GM19438 (cell line): ENCODE measurements around the gene EPS15.
"Not testable (repeated sequence)": the region's sequence is repeated elsewhere in the genome, so short reads cannot be mapped to it uniquely, and the experiment has no call there.

Experiments
- ATAC-seq: cut with Tn5 transposase; IDR thresholded peaks from one replicate; pipeline ENCODE4 v1.9.1; 2021; ENCODE audit warnings: low read depth; ENCODE audit not compliant: unreplicated experiment

EPS15 gene

DNA sequence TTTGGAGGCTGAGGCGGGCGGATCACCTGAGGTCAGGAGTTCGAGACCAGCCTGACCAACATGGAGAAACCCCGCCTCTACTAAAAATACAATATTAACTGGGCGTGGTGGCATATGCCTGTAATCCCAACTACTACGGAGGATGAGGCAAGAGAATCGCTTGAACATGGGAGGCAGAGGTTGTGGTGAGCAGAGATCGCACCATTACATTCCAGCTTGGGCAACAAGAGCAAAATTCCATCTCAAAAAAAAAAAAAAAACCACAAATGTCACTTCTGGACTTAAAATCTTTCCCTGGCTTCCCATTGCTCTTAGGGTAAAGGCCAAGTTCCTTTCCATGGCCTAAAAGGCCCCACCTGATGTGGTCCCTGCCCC, 194.1 kb downstream of the EPS15 start:
- ATAC-seq: not testable (repeated sequence)

DNA sequence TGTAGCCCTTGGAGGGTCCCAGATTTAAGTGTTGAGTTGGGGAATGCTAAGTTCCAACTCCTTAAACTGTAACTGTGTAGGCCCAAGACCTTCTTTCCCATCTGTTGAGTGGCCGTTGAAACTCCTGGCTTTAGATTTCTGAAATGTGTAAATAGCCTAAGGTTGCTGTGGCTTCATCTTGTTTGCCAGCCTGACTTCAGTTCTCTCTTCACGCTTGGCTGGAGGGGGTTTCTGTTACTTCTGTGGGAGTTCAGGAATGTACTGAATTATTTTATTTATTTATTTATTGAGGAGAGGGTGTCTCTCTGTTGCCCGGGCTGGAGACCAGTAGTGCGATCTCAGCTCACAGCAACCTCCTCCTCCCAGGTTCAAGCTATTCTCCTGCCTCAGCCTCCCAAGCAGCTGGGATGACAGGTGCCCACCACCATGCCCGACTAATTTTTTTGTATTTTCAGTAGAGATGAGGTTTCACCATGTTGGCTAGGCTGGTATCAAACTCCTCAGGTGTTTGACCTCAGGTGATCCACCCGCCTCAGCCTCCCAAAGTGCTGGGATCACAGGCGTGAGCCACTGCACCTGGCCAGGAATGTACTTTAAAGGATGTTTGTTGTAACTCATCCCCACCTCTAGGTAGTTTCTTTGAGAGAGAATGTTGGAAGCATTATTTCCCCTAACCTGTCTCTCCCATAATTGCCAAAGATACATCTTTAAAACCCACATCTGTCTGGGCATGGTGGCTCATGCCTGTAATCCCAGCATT, 194.6 kb downstream of the EPS15 start:
- ATAC-seq: no peak

DNA sequence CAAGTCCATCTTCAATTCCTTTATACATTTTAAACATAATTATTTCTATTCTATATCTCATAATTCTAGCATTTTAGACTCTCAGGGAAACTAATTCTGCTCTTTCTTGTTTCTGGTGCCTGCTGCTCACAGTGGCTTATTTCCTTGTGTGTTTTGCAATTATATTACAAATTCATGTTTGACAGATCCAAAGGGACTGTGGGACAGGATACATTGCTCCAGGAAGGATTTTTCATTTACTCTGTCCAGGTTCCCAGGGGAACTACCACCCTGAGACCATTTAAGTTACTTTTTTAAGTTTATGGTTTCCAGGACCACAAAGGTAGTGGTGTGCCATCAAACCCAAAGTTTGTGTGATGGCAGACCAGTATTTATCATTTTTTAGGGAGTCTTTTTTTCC, 195.3 kb downstream of the EPS15 start:
- no peak for ATAC-seq

DNA sequence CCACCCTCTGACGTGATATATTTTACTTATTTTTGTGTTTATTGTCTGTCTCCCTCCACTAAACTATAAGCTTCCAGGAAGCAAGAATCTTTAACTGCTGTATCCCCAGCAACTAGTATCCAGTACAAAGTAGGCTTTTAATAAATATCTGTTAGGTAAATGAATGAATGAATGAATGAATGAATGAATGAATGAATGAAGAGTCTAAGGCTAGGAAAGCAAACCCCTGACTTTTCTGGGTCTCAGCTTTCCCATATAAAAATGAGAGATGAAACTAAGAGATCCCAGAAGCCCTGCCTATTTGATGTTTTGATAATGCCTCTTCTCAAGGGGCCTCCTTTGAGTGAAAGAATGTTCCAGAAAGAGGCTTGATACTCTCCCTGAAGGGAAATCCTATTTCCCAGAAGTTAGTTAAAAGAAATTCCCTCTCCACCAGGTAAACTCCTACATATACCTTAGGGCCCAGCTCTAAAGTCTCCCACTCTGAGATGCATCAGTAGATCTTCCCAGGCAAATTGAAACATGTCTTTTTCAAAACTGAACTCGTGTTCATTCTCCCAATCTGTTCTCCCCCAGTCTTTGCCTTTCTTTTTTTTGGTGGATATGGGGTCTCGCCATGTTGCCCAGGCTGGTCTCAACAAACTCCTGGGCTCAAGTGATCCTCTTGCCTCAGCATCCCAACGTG, 196.5 kb downstream of the EPS15 start:
- no peak for ATAC-seq

DNA sequence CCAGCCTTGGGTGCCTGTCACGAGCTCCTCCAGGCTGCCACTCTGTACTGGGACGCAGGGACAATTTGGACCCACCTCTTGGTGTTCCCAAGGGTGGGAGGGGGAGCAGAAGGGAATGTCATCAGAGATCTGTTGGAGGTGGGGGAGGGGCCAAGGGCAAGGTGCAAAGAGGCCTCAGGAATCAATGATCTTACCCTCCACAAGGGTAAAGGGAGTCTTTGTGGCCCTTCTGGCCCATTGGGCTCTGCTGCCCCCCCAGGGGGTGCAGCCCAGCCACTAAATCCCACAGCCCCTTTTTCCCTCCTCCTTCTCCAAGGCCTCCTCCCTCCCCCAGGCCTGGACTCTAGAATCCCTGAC, 197.2 kb downstream of the EPS15 start:
- ATAC-seq: no peak

DNA sequence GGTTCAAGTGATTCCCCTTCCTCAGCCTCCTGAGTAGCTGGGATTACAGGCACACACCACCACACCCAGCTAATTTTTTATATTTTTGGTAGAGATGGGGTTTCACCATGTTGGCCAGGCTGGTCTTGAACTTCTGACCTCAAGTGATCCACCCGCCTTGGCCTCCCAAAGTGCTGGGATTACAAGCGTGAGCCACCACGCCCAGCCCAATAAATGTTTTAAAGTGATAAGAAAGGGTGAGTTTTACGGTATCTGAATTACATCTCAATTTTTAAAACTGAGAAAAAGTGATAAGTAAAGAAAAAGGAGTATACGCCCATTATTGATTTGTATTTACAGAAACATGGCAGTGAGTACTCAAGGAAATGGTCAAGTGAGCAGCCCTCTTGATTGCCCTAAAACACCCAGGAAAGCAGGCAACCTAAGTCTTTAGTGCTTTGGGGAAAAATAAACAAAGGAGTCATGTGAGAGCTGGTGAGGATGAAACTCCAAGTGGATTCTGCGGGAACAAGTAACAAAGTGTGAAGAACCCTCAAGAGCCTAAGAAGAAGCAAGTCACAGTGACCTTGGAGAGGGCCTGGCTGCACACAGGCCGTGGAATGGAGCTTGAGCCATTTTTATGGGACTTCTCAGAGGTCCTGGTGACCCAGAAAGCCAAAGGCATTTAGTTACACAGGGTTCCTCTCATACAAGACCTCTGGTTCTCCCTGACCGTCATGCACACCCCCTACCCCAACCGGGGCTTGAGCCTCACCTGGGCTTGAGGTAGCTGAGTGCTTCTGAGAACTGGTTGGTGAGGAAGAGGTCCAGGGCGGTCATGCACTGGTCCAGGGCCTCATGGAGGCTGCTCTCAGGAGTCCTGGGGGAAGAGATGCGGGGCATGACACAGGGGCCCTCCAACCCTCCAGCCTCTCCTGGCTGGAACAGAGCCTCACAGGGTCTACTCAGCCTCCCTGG, 197.8 kb downstream of the EPS15 start:
- no peak for ATAC-seq

DNA sequence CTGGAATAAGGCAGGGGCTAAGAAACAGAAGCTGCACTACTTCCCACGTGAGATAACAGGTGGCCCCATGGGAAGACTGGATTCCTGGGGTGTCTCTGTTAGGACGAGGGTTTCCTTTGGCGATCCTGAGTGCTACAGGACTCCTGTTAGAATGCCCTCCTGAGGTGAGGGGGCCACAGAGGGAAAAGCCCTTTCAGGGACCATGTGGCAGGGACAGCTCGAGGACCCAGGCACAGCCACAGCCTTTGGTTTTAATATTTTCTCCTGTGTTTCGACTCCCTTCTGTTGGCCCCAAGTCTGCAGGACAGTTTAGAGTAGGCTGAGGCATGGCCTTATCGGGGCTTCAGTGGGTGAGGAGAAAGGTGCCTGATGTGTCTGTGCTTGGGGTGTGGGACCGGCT, 201.3 kb downstream of the EPS15 start:
- no peak for ATAC-seq

DNA sequence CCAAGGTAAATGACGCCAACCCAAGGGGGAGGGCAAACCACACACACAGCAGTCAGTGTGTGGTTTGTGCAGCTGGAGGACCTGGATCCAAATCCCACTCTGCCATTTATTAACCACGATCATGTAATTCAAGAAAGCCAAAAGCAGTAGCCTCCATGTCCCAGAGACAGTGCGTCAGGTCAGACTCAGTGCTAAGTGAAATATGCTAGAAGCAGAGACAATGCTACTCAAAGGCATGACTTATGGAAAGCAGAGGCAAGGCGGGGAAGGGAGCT, 202.3 kb downstream of the EPS15 start:
- ATAC-seq: no peak

DNA sequence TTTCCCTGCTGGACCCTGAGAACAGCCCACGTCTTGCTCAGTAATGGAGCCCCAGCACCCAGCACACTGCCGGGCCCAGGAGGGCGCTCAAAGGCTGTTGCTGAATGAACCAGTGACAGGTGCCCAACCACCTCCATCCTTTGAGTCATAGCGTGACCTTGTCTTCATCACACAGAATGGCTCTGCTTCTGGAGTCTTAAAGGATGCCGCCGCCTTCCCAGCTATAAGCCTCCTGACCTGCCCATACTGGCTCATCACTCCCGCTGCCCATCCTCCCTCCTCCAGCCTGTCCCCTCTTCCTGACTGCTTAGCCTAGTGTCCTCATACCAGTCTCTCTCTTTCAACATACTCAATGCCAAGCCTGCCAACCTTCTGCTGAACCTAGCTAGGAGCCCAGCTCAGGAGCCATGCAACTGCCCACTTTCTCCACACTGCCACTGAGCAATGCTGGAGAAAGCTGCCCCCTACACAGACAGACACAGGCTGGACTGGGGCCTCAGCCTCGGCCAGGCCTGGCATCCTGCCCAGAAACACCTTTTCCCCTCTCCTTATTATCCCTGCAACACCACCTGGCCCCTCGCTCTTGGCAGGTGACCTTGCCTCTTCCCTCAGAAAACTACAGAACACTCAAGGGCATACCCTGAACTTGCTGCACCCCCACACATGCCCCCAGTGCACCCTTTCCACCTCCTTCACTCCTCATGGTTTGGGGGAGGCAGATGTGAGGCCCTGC, 202.8 kb downstream of the EPS15 start:
- ATAC-seq: no peak

DNA sequence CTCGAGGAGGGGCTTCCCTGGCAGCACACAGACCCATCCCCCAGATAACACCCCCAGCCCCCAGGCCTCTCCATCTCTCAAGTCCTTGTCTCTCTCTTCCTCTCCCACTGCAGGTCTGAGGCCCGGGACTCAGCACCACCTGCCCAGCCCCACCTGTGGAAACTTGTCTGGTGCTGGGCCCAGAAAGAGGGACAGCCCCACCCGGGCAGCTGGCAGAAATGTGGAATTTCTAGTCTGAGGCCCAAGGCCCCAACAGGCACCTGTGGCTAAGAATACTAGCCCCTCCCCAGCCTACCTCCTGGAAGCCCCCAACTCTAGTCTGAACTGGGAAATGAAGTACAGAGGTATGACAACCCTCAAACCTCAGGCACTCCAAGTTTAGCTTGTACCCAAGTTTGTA, 204.1 kb downstream of the EPS15 start:
- no peak for ATAC-seq

DNA sequence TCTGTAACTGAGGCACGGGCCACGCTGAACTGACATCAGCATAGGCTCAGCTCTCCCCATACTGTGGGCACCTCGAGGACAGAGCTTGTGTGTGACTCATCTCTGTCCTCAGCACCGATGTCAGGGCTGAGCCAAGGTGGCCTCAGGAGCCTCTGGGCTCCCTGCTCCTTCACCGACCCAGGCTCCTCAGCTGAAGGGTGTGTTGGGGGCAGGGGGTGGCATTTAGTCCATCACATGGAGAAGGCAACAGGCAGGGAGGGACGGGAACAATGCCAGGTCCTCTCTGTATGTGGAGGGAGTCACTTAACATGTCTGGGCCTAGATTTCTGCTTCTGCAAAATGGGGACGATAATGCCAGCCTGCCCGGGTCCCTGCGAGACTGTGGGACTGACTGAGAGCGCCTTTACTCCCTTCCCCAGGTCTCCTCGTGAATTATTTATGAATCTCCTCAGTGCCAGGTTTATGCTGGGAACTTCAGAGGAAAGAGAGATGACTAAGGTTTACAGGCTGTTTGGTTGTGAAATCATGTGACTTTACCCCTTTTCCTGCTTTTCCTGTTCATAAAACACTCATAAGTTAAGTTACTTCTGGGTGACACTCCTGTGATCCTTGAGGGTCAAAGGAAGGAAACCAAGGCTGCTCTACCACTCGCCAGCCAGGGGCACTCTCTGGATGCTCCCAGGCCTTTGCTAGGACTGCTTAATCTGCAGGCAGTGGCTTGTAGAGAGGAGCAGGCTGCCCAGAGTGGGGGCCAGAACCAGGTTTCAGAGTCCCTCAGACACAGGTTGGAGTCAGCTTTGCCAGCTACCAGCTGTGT, 204.9 kb downstream of the EPS15 start:
- no peak for ATAC-seq

DNA sequence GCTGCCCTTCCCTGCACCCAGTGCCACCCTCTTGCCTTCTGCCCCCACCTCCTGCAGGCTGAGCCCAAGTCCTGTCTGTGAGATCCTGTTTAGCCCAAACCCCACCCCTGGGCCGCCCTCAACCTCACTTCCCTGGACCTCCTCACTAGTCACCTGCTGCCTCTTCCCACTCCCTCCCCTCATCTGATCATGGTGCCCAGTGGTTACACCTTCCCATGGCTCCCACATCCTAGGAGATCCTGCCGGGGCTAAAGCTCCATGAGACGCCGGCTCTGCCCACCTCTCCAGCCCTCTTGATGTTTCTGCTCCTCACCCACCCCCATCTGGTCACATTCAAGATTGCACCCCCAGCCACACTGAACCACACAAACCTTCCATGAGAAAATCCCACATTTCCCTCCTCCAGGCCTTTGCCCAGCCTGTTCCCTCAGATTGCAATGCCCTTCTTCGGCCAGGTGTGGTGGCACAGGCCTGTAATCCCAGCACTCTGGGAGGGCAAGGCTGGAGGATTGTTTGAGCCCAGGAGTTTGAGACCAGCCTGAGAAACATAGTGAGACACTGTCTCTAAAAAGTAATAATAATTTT, 205.7 kb downstream of the EPS15 start:
- ATAC-seq: no peak

DNA sequence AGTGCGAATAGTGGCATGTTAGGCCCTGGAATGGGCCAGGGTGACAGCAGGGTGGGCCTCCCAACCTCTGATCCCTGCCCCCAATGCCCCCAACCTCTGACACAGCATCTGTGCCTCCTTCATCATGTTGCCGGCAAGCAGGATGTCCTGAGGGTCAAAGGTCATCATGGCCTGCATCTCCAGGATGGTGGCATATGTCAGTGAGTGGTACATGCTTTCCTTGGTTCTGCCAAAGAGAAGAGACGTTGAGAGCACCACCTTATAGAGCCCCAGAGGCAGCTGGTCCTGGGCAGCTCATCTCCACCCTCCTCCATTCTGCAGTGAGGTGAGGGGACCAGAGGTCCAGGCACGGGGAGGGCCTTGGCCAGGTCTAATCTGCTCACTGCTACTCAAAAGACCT, 206.3 kb downstream of the EPS15 start:
- no peak for ATAC-seq

DNA sequence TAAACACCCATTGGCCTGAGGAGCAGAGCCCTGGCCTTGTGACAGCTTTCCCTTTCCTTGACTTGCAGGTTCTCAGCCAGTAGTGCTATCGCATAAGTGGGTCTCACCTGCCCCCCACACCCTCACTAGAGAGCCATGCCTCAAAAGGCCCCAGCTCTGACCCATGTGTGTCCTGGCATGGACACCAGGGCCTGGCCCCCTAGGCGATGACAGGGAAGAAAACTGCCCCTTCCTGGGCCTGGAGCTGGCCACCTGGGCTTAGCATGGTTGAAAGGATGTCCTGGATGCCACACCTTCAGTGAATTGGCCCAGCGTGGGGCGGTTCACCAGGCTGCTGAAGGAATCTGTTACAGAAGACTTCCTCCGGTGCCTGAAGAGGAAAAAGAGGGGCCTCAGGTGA, 207.2 kb downstream of the EPS15 start:
- ATAC-seq: no peak

DNA sequence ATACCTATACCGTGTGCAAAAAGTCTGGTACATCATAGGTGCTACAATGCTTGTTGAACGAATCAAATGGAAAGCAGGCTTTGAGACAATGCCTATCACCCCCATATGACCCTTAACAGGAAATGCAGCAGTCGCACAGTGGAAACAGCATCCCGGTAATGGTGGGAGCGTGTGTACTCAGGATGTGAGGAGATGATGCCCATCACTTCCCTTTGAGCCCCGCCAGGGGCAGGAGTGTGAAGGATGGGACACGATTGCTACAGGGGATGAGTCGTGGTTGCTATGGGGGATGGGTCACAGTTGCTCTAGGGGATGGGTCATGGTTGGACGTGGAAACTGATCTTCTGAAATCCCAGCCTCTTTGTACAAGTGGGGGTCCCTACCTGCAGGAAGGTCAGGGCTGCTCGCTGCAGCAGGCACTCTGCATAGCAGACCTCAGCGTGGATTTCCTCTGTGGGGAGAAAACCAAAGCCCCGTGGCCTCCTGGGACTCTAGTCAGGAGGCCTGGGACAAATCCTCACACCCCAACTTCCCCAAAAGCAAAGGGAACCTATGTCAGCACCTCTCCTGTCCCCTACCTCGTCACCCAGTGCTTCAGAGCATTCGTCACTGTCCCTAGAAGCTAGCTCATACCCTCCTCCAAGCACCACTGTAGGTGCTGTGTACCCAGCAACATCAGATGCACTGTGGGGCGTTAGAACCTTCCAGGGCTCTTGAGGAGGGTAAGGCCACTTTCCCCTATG, 208.0 kb downstream of the EPS15 start:
- ATAC-seq: no peak

DNA sequence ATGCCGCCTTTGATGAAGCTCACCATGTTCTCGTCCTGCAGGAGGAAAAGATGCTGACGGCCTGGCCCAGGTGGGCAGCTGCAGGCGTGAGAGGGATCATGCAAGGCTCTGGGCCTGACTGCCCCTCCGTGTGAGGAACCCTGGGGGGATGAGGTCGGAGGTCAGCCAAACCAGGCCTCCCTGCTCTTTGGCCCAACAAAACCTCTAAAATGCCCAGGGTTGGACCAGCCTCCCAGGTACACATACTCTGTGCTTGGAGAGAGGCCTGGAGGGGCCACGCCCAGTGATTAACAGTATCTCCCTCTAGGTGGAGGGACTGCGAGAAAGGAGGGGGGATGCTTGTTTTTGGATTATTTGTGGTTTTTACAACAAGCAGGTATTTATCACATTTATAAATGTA, 209.8 kb downstream of the EPS15 start:
- ATAC-seq: no peak

DNA sequence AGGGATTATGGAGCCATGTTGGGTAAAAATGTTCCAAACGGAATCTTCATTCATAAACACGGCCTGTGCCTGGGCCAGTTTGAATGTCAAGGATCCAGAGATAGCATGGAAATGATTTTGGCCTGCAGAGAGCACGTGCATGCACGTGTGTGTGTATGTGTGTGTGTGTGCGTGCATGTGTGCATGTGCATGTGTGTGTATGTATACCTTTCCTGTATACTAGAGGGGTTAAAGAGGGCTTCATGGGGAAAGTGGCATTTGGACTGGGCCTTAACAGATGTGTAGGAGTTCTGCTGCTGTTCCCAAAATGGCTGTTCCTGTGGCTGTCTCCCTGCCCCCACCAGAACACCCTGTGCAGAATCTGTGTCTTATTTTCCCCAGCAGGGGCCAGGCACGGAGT, 210.4 kb downstream of the EPS15 start:
- ATAC-seq: no peak

DNA sequence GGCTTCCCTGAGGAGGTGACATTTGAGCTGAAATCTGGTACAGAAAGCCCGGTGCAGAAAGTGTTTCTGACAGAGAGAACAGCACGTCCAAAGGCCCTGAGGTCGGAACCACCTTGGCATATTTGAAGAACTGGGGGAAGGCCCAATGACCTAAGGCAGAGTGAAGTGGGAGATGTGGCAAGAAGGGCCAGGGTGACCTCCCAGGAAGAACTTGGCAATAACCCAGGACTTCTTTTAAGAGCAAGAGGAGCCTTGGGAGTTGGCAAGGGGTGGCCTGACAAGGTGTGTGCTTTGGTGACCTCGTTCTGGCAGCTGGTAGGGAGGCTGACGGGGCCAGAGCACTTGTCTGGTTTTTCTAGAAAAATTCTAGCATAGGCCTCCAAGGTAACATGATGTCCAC, 212.1 kb downstream of the EPS15 start:
- ATAC-seq: no peak

DNA sequence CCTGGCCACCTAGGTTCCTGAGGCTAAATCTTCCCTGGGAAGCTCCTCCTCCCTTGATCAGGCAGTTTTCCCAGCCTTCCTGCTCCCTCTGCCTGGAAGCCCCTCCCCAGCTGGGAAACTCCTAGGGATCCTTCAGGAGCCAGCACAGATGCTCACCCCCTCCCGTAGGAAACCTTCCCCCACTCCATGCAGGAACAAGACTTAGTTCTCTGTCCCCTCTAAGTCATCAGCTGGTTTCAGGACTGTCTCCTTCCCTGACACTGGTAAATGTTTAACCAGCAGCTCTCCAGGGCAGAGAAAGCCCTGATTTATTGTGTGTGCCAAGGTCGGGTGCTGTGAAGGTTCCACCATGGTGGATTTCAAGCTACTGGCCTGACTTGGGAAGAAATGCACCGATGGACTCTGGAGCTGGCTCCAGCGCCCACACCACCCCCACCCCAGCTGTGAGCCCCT, 213.7 kb downstream of the EPS15 start:
- peak; percentile 44 for ATAC-seq
